ENCODE results near the gene LBHD2.

- no peak for TF ChIP-seq CTCF (IDR thresholded peaks at IDR 0.05)
- TF ChIP-seq POLR2A (IDR thresholded peaks at IDR 0.05) = no peak
These were observed 13.0 kb upstream of the LBHD2 start for GRCh38 chr14:103070971-103071542.
